Epithelial cell of proximal tubule (primary cell): ENCODE data around the gene CA12. TPM values are rescaled to one million over a fixed set of nuclear protein-coding genes. Genes with fewer than 3 reads are reported as not detected.

Experiments
- DNase-seq: peaks from one replicate; pipeline ENCODE4 v3.0.0-alpha.2; 2011; ENCODE audit warnings: low read depth
- H3K4me3 ChIP-seq: 2 replicates; pipeline ENCODE4 v1.5.1; 2011; ENCODE audit warnings: low read depth, mild to moderate bottlenecking, low read length
- CTCF ChIP-seq: conservative IDR thresholded peaks from 2 replicates; pipeline ENCODE4 v1.5.1; 2012; ENCODE audit warnings: low read depth, mild to moderate bottlenecking, low read length
- total RNA-seq: library from RNA; depleted of rRNA; stranded (reverse); fragments of >200 nt; gene quantifications from 2 replicates; pipeline ENCODE4 v1.2.3, GENCODE V29; 2015

CA12 gene
- total RNA-seq, 1 donor from 2014 or later = 19.7 TPM

GRCh38 chr15:63352808-63353207 is 28.8 kb downstream of the CA12 start:
- H3K4me3 ChIP-seq = no peak overlapping the region
- TF ChIP-seq CTCF = no peak
- no peak for DNase-seq

- no peak overlapping the region for H3K4me3 ChIP-seq
- no peak for DNase-seq
- TF ChIP-seq CTCF = no peak
These were observed 30.5 kb downstream of the CA12 start for GRCh38 chr15:63351170-63351569.

- no peak overlapping the region for H3K4me3 ChIP-seq
- DNase-seq = no peak
- TF ChIP-seq CTCF = no peak
These were observed 31.4 kb downstream of the CA12 start for GRCh38 chr15:63350178-63350621.

GRCh38 chr15:63349621-63350020 is 32.0 kb downstream of the CA12 start:
- no peak for DNase-seq
- no peak for TF ChIP-seq CTCF
- no peak overlapping the region for H3K4me3 ChIP-seq

- TF ChIP-seq CTCF = no peak
- no peak for DNase-seq
- no peak overlapping the region for H3K4me3 ChIP-seq
These were observed 32.5 kb downstream of the CA12 start for GRCh38 chr15:63349156-63349555.

- H3K4me3 ChIP-seq = no peak overlapping the region
- no peak for DNase-seq
- no peak for TF ChIP-seq CTCF
These were observed 33.3 kb downstream of the CA12 start for GRCh38 chr15:63348392-63348791.

GRCh38 chr15:63347074-63347857 is 34.4 kb downstream of the CA12 start:
- H3K4me3 ChIP-seq = no peak overlapping the region
- TF ChIP-seq CTCF = no peak
- no peak for DNase-seq
